ENCODE measurements around the gene APCDD1L.

- TF ChIP-seq EZH2 (IDR thresholded peaks at IDR 0.05), result no peak
- TF ChIP-seq POLR2AphosphoS5 (IDR thresholded peaks at IDR 0.05; ENCODE audit: borderline replicate concordance, low read depth, low read length), result no peak
Observed at GRCh38 chr20:58486207-58486606, 29.0 kb downstream of the APCDD1L start.
